ACHN (cell line): ENCODE results near the gene C11orf24.

Experiments
- DNase-seq: peaks from one replicate; pipeline ENCODE4 v3.0.0-alpha.2; 2015
- in situ Hi-C: cut with HindIII; loops from 2 replicates; pipeline ENCODE4 v1.10.0; 2017; ENCODE audit warnings: low sequenced_read_pairs, low pct_ligation_motif_present, low pct_unique_long_range_greater_than_20kb

Gene C11orf24

DNA sequence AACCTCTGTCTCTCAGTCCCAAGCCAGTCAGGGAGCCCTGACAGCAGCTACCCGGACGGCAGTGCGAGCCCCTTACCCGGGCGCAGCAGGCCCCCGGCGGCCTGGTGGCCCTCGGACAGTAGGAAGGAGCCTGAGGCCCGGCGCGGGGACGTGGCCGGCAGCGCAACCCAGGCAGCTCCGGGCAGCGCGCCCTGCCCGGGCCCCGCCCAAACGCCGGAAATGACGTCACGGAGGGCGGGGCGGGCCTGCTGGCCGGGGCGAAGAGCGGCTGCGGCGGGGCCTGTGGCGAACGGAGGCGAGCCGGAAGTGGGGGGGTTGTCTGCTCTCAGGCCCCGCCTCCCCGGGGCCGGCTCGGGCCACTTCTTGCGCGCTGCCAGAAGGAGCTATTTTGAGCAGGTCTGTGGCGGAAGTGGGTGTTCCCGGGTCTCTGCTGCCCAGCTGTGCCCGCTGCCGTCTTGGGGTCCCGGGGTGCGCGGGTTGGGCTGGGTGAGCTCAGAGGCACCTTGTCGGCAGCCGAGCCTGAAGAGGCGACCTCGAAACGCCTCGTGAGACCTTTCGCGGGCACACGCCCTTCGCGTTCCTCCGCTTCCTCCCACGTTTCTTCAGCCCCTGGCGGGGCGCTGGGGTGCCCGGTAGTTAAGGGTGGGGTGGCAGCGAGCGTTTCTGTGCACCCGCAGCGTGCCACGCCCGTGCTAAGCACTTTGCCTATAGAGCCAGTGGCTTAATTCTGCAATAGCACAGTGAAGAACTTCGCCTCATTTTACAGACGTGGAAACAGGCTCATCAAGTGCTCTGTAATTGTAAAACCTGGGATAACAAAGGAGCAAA lies at the start of gene C11orf24:
Gene C11orf24 (minus strand): TSS at position 193 of the 828 bp plus-strand sequence. CDS start 8,206 bp downstream, outside the sequence.
- in situ Hi-C loops, result no loop called here
- DNase-seq, result peak; percentile 93

GRCh38 chr11:68317147-68317785 lies 45.5 kb upstream of the C11orf24 start:
- DNase-seq, result no peak
- in situ Hi-C loops, result no loop called here

DNA sequence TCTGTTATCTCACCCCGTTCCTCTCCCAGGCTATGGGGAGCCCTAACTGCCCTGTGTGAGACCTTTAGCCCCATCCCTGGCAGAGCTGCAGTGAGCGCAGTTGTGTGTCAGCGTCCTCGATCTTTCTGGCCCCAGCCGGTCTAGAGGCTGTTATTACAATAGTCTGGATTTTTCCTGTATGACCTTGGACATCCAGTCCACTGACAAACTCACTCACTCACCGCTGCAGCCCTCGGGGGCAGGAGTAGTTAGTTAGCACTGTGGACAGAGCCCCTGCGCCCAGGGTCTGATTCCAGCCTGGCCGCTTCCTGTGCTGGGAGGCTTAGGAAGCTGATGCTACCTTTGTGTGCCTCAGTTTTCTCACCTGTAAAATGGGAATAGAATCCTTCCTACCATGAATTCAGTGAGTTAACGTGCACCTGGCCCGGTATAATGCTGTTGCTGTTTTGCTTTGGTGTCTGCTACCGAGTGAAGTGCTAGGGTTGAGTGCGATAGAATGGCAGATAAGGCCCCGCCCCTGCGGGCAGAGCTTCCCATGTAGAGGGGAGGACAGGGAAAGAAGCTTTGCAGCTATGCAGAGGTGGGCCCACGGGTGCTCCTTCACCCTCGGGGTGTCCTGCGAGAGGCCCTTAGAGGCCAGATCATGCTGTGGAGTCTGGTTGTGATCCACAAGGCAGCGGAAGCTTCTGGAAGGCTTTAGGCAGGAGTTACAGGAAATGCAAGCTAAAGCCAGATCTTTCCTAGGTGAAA lies 43.6 kb upstream of the C11orf24 start:
- peak; percentile 14 for DNase-seq
- in situ Hi-C loops, result no loop called here

GRCh38 chr11:68314203-68315170 lies 42.7 kb upstream of the C11orf24 start:
- peak; percentile 35 for DNase-seq
- in situ Hi-C loops, result no loop called here

- peak; percentile 15 for DNase-seq
- in situ Hi-C loops, result no loop called here
These were observed 41.9 kb upstream of the C11orf24 start for GRCh38 chr11:68313574-68314202.

DNA sequence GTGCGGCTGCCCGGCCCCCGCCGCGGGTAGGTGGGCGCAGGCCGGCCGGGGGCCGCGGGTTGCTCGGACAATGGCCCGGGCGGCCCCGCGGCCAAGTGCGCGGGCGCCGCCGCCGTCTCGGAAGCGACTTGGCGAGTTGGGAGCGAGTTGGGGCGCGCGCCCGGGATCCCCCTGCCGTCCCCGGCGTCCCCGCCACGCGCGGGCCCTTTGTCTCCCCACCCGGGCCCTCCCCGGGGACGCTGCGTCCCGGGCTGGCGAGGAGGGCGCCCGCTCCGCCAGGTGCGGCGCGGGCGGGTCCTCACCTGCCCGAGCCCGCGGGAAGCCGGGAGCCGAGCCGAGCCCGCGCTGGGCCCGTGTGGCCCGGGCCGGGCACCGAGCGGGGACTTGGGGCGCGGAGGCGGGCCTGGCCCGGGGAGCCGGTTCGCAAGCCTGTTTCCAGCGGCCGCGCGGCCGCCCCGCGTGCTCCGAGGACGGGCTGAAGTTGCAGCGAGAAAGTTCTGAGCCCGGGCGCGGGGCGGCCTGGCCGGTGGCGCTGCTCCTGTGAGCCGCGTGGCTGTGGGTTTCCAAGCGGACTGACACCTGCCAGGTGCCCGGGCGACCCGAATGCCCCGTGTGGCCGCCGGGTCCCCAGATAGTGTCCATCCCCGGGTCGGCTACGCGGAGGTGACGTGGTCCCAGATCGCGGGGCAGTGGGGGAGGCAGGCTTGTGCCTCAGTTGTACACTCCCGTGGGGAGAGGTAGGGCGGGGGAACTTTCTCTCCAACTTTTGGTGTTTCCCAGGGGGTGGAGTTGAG lies 41.2 kb upstream of the C11orf24 start:
- in situ Hi-C loops, result no loop called here
- no peak for DNase-seq

- DNase-seq, result peak; percentile 30
- in situ Hi-C loops, result no loop called here
These were observed 40.5 kb upstream of the C11orf24 start, which contains the start of gene LRP5 for GRCh38 chr11:68312117-68312779. TSS of gene LRP5 (plus strand) at chr11:68312591. CDS start at chr11:68312715, 124 bp downstream.

DNA sequence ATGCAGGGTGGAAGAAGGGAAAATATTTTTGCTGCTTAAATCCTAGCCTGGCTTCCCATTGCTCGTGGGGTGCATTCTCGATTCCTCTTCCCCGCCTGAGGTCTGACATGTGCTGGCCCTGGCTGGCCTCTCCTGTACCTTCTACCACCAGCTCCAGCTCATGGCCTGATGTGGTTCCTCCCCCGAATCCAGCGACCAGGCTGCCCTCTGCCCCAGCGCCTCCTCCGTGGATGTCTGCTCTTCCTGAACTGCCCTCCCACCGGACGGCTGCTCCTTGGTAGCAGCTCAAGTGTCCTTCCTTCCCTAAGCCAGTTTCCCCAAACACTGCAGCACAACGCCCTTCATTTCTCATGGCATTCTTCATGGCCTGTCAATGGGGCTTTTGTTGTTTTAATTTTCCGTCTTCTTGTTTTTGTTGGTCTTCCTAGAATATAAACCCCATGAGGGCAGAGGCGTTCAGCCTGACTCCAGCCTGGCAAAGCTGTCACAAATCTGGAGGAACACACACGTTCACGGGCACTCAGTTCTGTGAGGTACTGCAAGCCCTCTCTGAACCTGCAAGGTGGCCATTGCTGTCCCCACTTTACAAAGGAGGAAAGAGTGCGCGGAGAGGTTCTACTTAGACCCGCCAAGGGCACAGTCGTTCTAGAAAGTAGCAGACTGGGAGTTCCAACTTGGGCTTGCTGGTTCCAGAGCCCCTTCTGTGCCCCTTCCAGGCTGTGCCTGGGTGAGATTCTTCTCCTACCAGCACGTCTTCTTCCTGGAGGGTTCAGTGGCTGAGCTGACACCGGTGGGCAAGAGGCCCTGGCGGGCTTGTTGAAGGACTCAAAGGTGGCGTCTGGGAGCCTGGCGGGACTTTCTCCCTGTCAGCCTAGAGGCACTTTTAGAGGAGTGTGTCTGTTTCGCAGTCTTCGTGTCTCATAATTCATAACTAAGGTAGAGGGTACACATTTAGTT lies 39.7 kb upstream of the C11orf24 start:
- DNase-seq, result no peak
- in situ Hi-C loops, result no loop called here

GRCh38 chr11:68309621-68310185 lies 37.9 kb upstream of the C11orf24 start:
- no peak for DNase-seq
- in situ Hi-C loops, result no loop called here

DNA sequence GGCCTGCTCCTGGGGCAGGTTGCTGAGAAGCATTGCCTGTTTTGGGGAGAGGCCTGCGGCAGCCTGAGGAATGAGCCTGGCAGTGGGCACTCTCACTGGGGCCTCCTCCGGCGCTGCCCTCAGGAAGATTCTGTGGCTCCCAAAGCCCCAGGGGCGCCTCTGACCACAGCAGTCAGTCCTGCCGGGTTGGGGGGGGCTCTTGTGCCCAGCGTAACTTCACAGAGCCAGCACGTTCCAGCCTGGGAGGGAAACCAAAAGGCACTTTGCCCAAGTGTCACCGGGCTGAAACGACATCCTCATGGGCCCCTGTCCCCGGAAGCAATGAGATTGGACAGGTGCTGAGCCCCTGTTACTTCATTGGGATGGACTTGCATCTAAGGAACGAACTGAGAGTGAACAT lies 36.3 kb upstream of the C11orf24 start:
- DNase-seq, result no peak
- in situ Hi-C loops, result no loop called here

- DNase-seq, result no peak
- in situ Hi-C loops, result no loop called here
These were observed 34.9 kb upstream of the C11orf24 start for GRCh38 chr11:68306636-68307035.

GRCh38 chr11:68303982-68304780 lies 32.4 kb upstream of the C11orf24 start:
- in situ Hi-C loops, result no loop called here
- DNase-seq, result no peak

DNA sequence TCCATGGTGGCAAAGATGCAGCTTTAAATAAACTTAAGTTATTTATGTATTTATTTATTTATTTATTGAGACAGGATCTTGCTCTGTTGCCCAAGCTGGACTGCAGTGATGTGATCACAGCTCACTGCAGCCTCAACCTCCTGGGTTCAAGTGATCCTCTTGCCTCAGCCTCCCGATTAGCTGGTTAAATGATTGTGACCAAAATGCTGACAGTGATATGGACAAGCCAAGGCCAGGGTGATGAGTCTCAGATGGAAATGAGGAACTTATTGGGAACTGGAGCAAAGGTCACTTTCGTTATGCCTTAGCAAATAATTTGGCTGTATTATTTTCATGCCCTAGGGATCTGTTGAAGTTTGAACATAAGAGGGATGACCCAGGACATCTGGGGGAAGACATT lies 31.3 kb upstream of the C11orf24 start:
- no peak for DNase-seq
- in situ Hi-C loops, result no loop called here

GRCh38 chr11:68302670-68303069 lies 30.9 kb upstream of the C11orf24 start:
- peak; percentile 57 for DNase-seq
- in situ Hi-C loops, result no loop called here
